ENCODE measurements around the gene ZNF276. TPM values are rescaled to one million over a fixed set of nuclear protein-coding genes. Genes with fewer than 3 reads are reported as not detected.

ZNF276 gene
- polyA plus RNA-seq, 1 of the 3 experiments (the other 2 are of a cell fraction) = 24.9 TPM

DNA sequence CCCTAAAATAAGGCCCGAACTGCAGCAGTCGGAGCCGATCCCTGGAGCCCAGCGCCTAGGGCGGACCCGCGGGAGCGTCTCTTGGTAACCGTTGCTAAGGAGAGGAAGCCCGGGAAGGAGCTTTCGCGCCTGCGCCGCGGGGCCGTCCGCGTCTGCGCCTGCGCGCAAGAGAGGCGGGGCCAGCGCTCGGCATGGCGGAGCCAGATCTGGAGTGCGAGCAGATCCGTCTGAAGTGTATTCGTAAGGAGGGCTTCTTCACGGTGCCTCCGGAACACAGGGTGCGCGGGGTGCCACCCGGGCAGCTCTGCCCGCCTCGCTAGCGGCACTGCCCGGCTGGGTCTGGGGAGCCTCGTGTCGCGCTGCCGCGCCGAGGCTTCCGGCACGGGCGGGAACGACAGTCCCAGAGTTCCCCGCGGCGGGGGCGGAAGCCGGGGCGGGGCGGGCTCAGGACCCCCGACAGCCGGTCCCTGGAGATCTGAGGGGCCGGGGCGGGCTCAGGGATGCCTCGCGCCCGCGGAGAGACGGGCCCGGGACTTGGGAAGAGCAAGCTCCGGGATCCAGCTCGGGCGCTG, 34.7 kb upstream of the ZNF276 start, which contains the start of gene CDK10 (continued):
- TF ChIP-seq CHD2 (IDR thresholded peaks at IDR 0.05; ENCODE audit: low read length, partially characterized antibody) = no peak
- TF ChIP-seq SMC3 (IDR thresholded peaks at IDR 0.05; ENCODE audit: low read depth, low read length) = no peak
- peak; percentile 79 for TF ChIP-seq TAF1 (IDR thresholded peaks at IDR 0.05; ENCODE audit: borderline replicate concordance, low read depth, low read length)
- TF ChIP-seq RXRA (IDR thresholded peaks at IDR 0.05; ENCODE audit: borderline replicate concordance, low read depth) = no peak
- TF ChIP-seq RCOR1 (IDR thresholded peaks at IDR 0.05; ENCODE audit: low read length) = no peak
- TF ChIP-seq, protein P1, sequence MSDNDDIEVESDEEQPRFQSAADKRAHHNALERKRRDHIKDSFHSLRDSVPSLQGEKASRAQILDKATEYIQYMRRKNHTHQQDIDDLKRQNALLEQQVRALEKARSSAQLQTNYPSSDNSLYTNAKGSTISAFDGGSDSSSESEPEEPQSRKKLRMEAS (IDR thresholded peaks at IDR 0.05; ENCODE audit: low read depth) = peak; percentile 93
- peak; percentile 97 for TF ChIP-seq POLR2AphosphoS5 (IDR thresholded peaks at IDR 0.05; ENCODE audit: low read depth, low read length)
- TF ChIP-seq MEF2A (IDR thresholded peaks at IDR 0.05; ENCODE audit: borderline replicate concordance, low read depth) = no peak
- TF ChIP-seq, protein P2, sequence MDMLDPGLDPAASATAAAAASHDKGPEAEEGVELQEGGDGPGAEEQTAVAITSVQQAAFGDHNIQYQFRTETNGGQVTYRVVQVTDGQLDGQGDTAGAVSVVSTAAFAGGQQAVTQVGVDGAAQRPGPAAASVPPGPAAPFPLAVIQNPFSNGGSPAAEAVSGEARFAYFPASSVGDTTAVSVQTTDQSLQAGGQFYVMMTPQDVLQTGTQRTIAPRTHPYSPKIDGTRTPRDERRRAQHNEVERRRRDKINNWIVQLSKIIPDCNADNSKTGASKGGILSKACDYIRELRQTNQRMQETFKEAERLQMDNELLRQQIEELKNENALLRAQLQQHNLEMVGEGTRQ (IDR thresholded peaks at IDR 0.05; ENCODE audit: borderline replicate concordance, low read depth, low read length) = no peak
- peak; percentile 73 for TF ChIP-seq ELF1 (IDR thresholded peaks at IDR 0.05)

DNA sequence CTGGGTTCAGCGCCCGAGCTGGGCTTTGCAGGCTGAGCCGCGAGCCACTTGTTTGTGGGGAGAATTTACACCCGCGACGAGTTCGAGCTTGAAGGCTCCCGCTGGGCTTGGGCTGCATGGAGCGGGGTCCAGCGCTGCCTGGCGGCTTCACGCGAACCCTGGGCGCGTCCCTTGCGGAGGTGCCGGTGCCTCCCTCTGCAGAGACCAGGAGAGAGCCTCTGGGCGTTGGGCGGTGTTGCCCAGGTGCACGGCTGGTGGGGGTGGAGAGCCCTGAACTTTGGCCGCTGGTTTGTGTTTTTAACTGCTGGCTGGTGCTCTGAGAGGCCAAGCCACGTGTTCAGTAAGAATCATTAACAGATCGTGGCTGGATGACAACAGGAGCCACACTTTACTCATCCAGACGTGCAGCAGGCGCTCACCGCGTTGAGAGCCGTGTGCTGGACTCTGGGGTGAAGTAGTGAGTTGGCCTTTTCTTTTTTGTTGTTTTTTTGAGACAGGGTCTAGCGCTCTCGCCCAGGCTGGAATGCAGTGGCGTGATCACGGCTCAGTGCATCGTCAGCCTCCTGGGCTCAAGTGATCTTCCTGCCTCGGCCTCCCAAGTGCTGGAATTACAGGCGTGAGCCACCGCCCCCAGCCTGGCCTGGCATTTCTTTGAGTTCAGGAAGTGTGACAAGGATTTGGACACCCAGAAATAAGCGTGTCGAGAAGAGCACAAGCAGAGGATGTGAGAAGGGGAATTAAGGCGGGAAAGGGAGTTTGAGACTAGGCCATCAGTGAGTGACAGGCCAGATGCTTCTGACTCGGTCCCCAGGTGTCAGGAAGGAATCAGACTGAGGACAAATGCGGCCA, 34.0 kb upstream of the ZNF276 start:
- H3K4me1 ChIP-seq (ENCODE audit: control insufficient read depth in 1 of 2, insufficient read depth in 2 of 2, low read depth in 1 of 2, low read length in 1 of 2) = peaks cover 4 to 7% of the 10 kb centered on the region in 2 experiments; a peak in 1 of 4 replicates
- no peaks in the 10 kb centered on the region for H4K20me1 ChIP-seq (ENCODE audit: insufficient read depth)
- H3K9me3 ChIP-seq = no peaks in the 10 kb centered on the region
- H3K9ac ChIP-seq = peak overlapping the region; percentile 87
- peaks cover 3% of the 10 kb centered on the region for H3F3A ChIP-seq (replicated peaks; ENCODE audit: insufficient read depth)
- ChIA-PET CTCF (interaction anchor here (0.6 to 2.3 kb wide), 5 partner anchors 13 to 173 kb away, joined by 3 to 22 read pairs (median 3); partner anchors contain the start of gene SPATA2L), POLR2A (interaction anchor here (0.6 to 1.5 kb wide), 8 partner anchors 8 to 235 kb away, joined by 3 to 10 read pairs (median 4); partner anchors contain the start of genes CHMP1A and SPATA33)
- DNase-seq = no peak
- peak overlapping the region; percentile 99 for H3K4me2 ChIP-seq
- H3K4me3 ChIP-seq (ENCODE audit: low read depth in 2 of 2, low read length in 1 of 2) = peak overlapping the region; percentile 82 to 87
- peaks cover 36% of the 10 kb centered on the region for H3K79me2 ChIP-seq (ENCODE audit: insufficient read depth)
- peaks cover 11 to 19% of the 10 kb centered on the region in 2 experiments for H3K36me3 ChIP-seq (replicated peaks in 1 of 2; ENCODE audit: control insufficient read depth in 1 of 2, insufficient read depth in 2 of 2, low read length in 1 of 2)
- peak overlapping the region; percentile 94 for H2AFZ ChIP-seq (ENCODE audit: low read depth)
- H3K27ac ChIP-seq (ENCODE audit: low read depth in 2 of 2, low read length in 1 of 2) = peak overlapping the region; percentile 86 to 96
- H3K9me2 ChIP-seq = no peaks in the 10 kb centered on the region
- TF ChIP-seq MXI1 (IDR thresholded peaks at IDR 0.05; ENCODE audit: low read depth, low read length) (peak; percentile 91), SIN3A (IDR thresholded peaks at IDR 0.05; ENCODE audit: borderline replicate concordance, low read depth, low read length) (no peak), GATA2 (CRISPR knock-in tag; IDR thresholded peaks at IDR 0.05) (no peak), EP300 (IDR thresholded peaks at IDR 0.05; ENCODE audit: borderline replicate concordance in 1 of 2, low read depth in 1 of 2, low read length in 1 of 2) (no peak)
- TF ChIP-seq, protein P1 (IDR thresholded peaks at IDR 0.05; ENCODE audit: low read depth) = peak; percentile 54; the same call in 1 of the 2 replicates
- no peaks in the 10 kb centered on the region for H3K27me3 ChIP-seq (ENCODE audit: insufficient read depth)
- 20% methylated on average over 21 of the region's 42 CpGs for WGBS (ENCODE audit: low lambda C conversion rate)

All from SK-N-SH (cell line).